ENCODE results near the gene SHANK3.

DNA sequence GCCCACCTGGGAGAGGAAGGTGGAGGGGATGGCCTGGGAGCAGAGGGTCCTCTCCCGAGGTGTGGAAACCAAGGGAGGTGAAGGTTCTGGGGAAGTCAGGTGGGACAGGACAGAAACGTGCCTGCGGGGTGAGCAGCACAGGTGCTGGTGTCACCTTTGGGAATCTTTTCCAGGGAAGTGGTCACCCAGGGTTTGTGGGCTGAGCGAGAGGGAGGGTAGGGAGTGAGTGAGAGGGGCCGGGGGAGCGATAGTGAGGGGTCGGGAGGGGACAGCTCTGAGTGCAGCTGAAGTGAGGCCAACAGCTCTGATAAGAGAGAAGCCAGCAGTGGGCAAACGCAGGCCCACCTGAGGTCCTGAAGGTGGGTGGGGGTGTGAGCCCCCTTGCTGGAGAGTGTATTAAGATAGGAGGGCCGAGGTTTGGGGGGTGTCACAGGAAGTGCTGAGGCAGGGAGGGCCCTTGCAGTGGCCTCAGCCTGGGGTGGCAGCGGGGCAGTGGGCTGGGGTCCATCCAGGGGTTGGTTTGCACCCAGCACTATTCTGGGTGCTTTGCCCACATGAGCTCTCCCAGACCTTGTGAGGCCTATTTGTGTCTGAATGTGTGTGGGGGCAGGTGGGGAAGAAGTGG lies 1.6 kb upstream of the SHANK3 start:
- TF ChIP-seq, protein P1, sequence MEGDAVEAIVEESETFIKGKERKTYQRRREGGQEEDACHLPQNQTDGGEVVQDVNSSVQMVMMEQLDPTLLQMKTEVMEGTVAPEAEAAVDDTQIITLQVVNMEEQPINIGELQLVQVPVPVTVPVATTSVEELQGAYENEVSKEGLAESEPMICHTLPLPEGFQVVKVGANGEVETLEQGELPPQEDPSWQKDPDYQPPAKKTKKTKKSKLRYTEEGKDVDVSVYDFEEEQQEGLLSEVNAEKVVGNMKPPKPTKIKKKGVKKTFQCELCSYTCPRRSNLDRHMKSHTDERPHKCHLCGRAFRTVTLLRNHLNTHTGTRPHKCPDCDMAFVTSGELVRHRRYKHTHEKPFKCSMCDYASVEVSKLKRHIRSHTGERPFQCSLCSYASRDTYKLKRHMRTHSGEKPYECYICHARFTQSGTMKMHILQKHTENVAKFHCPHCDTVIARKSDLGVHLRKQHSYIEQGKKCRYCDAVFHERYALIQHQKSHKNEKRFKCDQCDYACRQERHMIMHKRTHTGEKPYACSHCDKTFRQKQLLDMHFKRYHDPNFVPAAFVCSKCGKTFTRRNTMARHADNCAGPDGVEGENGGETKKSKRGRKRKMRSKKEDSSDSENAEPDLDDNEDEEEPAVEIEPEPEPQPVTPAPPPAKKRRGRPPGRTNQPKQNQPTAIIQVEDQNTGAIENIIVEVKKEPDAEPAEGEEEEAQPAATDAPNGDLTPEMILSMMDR (conservative IDR thresholded peaks at IDR 0.05; ENCODE audit: low read length), result no peak
- TF ChIP-seq EZH2phosphoT487 (IDR thresholded peaks at IDR 0.05; ENCODE audit: borderline replicate concordance, low read depth, low read length), result no peak

All from OCI-LY7 (cell line).